ENCODE data around the gene FAM78B.

Gene FAM78B, protein sequence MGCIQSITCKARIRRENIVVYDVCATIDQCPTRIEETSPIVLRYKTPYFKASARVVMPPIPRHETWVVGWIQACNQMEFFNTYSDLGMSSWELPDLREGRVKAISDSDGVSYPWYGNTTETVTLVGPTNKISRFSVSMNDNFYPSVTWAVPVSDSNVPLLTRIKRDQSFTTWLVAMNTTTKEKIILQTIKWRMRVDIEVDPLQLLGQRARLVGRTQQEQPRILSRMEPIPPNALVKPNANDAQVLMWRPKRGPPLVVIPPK

GRCh38 chr1:166166698-166167571, at the start of gene FAM78B:
FAM78B (minus strand) TSS chr1:166167001; CDS start chr1:166166248, 753 bp downstream.
- TF ChIP-seq, protein P1, sequence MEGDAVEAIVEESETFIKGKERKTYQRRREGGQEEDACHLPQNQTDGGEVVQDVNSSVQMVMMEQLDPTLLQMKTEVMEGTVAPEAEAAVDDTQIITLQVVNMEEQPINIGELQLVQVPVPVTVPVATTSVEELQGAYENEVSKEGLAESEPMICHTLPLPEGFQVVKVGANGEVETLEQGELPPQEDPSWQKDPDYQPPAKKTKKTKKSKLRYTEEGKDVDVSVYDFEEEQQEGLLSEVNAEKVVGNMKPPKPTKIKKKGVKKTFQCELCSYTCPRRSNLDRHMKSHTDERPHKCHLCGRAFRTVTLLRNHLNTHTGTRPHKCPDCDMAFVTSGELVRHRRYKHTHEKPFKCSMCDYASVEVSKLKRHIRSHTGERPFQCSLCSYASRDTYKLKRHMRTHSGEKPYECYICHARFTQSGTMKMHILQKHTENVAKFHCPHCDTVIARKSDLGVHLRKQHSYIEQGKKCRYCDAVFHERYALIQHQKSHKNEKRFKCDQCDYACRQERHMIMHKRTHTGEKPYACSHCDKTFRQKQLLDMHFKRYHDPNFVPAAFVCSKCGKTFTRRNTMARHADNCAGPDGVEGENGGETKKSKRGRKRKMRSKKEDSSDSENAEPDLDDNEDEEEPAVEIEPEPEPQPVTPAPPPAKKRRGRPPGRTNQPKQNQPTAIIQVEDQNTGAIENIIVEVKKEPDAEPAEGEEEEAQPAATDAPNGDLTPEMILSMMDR (IDR thresholded peaks at IDR 0.05; ENCODE audit: low read depth, low read length), result no peak
- in situ Hi-C loops (cut with HindIII; ENCODE audit: low sequenced_read_pairs), result no loop called here

DNA sequence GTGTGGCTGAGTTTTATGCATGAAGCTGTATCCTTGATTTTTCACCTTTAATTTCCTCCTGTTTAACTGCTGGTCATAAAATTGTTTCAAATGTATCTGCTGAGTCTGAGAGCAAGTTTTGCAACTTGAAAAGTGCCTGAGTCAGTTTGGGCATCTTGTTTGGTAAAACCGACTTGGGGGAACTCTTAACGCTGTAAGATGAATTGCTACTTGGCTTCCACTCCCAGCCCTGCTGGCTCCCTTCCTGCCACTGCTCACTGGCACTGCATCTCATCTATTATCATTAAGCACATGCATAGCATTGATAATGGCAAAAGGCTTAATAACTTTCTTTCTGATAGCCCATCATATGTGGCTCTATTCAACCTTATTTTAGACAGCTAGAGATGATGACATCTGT, 35.7 kb upstream of the FAM78B start:
- TF ChIP-seq, protein P1 (IDR thresholded peaks at IDR 0.05; ENCODE audit: low read depth, low read length), result no peak
- DNase-seq (ENCODE audit: low read depth, low spot score), result no peak
- in situ Hi-C loops (cut with HindIII; ENCODE audit: low sequenced_read_pairs), result no loop called here
- H3K4me3 ChIP-seq (ENCODE audit: low read depth, low read length), result no peak overlapping the region

More at GRCh38 chr1:166166698-166167571, at the start of gene FAM78B:
- H3K4me3 ChIP-seq (ENCODE audit: low read depth, low read length), result peak within 1 kb of the TSS; percentile 46
- peak; percentile 65 for DNase-seq (ENCODE audit: low read depth, low spot score)

GRCh38 chr1:166200743-166201142, 33.9 kb upstream of the FAM78B start:
- in situ Hi-C loops (cut with HindIII; ENCODE audit: low sequenced_read_pairs), result no loop called here
- TF ChIP-seq, protein P1 (IDR thresholded peaks at IDR 0.05; ENCODE audit: low read depth, low read length), result no peak
- no peak for DNase-seq (ENCODE audit: low read depth, low spot score)
- no peak overlapping the region for H3K4me3 ChIP-seq (ENCODE audit: low read depth, low read length)

- TF ChIP-seq, protein P1 (IDR thresholded peaks at IDR 0.05; ENCODE audit: low read depth, low read length), result no peak
- no peak for DNase-seq (ENCODE audit: low read depth, low spot score)
- no peak overlapping the region for H3K4me3 ChIP-seq (ENCODE audit: low read depth, low read length)
- in situ Hi-C loops (cut with HindIII; ENCODE audit: low sequenced_read_pairs), result no loop called here
These were observed 30.8 kb upstream of the FAM78B start for GRCh38 chr1:166197597-166197996.

DNA sequence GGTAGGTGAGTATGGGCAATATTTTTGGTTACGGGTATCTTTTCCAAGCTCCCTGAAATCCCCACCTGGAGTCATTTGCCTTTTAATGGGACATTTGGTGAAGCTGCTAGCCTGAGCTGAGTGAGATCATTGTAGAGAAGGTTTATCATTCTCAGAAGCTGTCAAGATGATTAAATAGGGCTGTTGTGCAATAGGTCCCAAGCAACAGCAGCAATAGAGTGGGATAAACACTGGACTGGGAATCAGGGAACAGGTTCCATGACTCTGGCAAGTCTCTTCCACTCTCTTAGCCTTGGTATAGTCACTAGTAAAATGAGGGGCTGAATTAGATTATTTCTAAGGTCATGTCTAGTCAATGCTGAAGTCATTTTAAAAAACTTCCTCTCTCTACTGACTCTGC, 30.3 kb upstream of the FAM78B start:
- in situ Hi-C loops (cut with HindIII; ENCODE audit: low sequenced_read_pairs), result no loop called here
- DNase-seq (ENCODE audit: low read depth, low spot score), result no peak
- TF ChIP-seq, protein P1 (IDR thresholded peaks at IDR 0.05; ENCODE audit: low read depth, low read length), result no peak
- H3K4me3 ChIP-seq (ENCODE audit: low read depth, low read length), result no peak overlapping the region

- TF ChIP-seq, protein P1 (IDR thresholded peaks at IDR 0.05; ENCODE audit: low read depth, low read length), result no peak
- no peak for DNase-seq (ENCODE audit: low read depth, low spot score)
- in situ Hi-C loops (cut with HindIII; ENCODE audit: low sequenced_read_pairs), result no loop called here
- H3K4me3 ChIP-seq (ENCODE audit: low read depth, low read length), result no peak overlapping the region
These were observed 26.4 kb upstream of the FAM78B start for GRCh38 chr1:166193057-166193698.

Data from astrocyte of the spinal cord (primary cell).